Adrenal gland (tissue), 5 donors: ENCODE data around the gene ARHGEF2.
"Not testable (repeated sequence)": the region's sequence is repeated elsewhere in the genome, so short reads cannot be mapped to it uniquely, and the experiment has no call there.

Source experiments
- CTCF ChIP-seq, 6 experiments: fragments of 450-650 bp in 4 of 6; fragments of 200-600 bp in 2 of 6; sonication (generic) in 1 of 6; IDR thresholded peaks; 1 replicate in 5 of 6; 2 replicates in 1 of 6; pipeline versions ENCODE4 v1.5.1 to v1.8.0; 2016 to 2021; ENCODE audit warnings: antibody characterized with exemption in 6 of 6, mild to moderate bottlenecking in 2 of 6, moderate library complexity in 1 of 6
- POLR2A ChIP-seq, 2 donors: fragments of 450-650 bp; IDR thresholded peaks; one replicate each; pipeline ENCODE4 v1.6.1; 2017; ENCODE audit warnings: antibody characterized with exemption in 2 of 2, mild to moderate bottlenecking in 2 of 2, moderate library complexity in 1 of 2
- donor health status: DM: no; HTN: no; CAD: no.

DNA sequence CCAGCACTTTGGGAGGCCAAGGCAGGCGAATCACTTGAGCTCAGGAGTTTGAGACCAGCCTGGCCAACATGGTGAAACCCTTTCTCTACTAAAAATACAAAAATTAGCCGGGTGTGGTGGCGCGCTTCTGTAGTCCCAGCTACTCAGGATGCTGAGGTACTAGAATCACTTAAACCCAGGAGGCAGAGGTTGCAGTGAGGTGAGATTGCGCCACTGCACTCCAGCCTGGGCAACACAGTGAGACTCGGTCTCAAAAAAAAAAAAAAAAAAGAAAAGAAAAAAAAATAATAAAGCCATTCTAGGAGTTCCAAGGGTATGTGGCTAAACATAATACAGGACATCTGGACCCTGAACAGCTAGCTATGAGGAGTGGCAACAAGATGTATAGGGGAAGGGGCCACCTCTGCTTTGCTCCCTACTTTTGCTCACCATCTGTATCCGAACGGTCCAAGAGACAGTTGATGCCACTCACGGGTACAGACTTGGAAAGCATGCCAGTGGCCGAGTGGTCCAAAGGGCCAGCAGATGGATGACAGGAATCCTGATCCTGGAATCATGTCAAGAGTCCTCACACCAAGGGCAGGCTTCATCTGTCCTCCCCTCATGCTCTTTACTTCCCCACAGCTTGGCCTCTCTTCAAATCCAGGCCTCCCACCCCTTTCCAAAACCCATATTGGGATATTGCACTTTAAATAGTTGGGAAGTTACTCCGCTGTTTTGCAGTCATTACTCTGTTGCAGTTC, 6.7 kb upstream of the ARHGEF2 start:
- not testable (repeated sequence) for TF ChIP-seq CTCF, POLR2A (IDR thresholded peaks at IDR 0.05)
